IMR-90 (cell line): ENCODE results near the gene KIAA0825.

ENCODE experiments used
- CTCF ChIP-seq: conservative IDR thresholded peaks from 2 replicates; pipeline ENCODE4 v1.5.1; 2012; ENCODE audit warnings: mild to moderate bottlenecking, low read depth, low read length, improper control_type of control experiment
- FOS ChIP-seq: fragments of 150-350 bp; IDR thresholded peaks from 2 replicates; pipeline ENCODE4 v1.6.1; 2016; ENCODE audit warnings: low read depth, low read length
- POLR2A ChIP-seq: IDR thresholded peaks from 2 replicates; pipeline ENCODE4 v1.6.1; 2012; ENCODE audit warnings: mild to moderate bottlenecking, low read depth, low read length
- RFX5 ChIP-seq: IDR thresholded peaks from 2 replicates; pipeline ENCODE4 v1.8.0; 2012; ENCODE audit warnings: low read depth, mild to moderate bottlenecking, low read length, moderate library complexity
- USF2 ChIP-seq: fragments of 150-350 bp; IDR thresholded peaks from 2 replicates; pipeline ENCODE4 v1.6.1; 2017; ENCODE audit warnings: mild to moderate bottlenecking, antibody characterized with exemption, low read length, low read depth

GRCh38 chr5:94239266-94239665 lies 379.1 kb downstream of the KIAA0825 start:
- TF ChIP-seq USF2 = no peak
- no peak for TF ChIP-seq CTCF
- no peak for TF ChIP-seq RFX5
- no peak for TF ChIP-seq POLR2A
- no peak for TF ChIP-seq FOS
